Panc1 (cell line): ENCODE results near the gene ELF4. TPM values are rescaled to one million over a fixed set of nuclear protein-coding genes. Genes with fewer than 3 reads are reported as not detected.

Experiments
- ATAC-seq: fragments of 200-7000 bp; cut with Tn5 transposase; 2 replicates; pipeline ENCODE4 v1.9.1; 2020; ENCODE audit warnings: mild to moderate bottlenecking, moderate library complexity
- BruUV-seq: library from RNA; stranded (reverse); fragments of 400-500 nt; replicated peaks from 2 replicates; lab custom pipeline; 2021; lab: Mats Ljungman, UMichigan
- CTCF ChIA-PET: fragments of 300-600 bp; sonication (Branson Sonifier 250); formaldehyde crosslinking; loops from one replicate; lab custom pipeline; 2022; ENCODE audit warnings: antibody characterized with exemption; lab: Charles Lee
- POLR2A ChIA-PET: fragments of 300-600 bp; sonication (Branson Sonifier 250); formaldehyde crosslinking; loops from one replicate; lab custom pipeline; 2022; ENCODE audit warnings: antibody characterized with exemption; lab: Charles Lee
- DNase-seq: peaks from one replicate; pipeline ENCODE4 v3.0.0-alpha.2; 2010; ENCODE audit warnings: low read depth, low spot score
- H3K27ac ChIP-seq: 2 replicates; pipeline ENCODE4 v1.5.1; 2011; ENCODE audit warnings: mild to moderate bottlenecking, low read length, inconsistent platforms
- H3K27me3 ChIP-seq: fragments of 200-500 bp; sonication (Bioruptor generic); 2 replicates; pipeline ENCODE4 v1.6.0; 2014; ENCODE audit warnings: low read length, inconsistent platforms; ENCODE audit not compliant: control insufficient read depth, insufficient read depth
- H3K36me3 ChIP-seq: fragments of 200-500 bp; sonication (Bioruptor generic); 2 replicates; pipeline ENCODE4 v1.5.1; 2014; ENCODE audit warnings: inconsistent platforms, mild to moderate bottlenecking, low read length, moderate library complexity; ENCODE audit not compliant: control insufficient read depth, insufficient read depth
- H3K4me1 ChIP-seq: 2 replicates; pipeline ENCODE4 v1.5.1; 2011; ENCODE audit warnings: inconsistent platforms, mild to moderate bottlenecking, low read length, moderate library complexity; ENCODE audit not compliant: control insufficient read depth, insufficient read depth
- H3K4me3 ChIP-seq, 2 experiments: 2 replicates each; pipeline ENCODE4 v1.5.1; 2011 to 2012; ENCODE audit warnings: low read depth in 2 of 2, low read length in 2 of 2, mild to moderate bottlenecking in 2 of 2, inconsistent platforms in 1 of 2, moderate library complexity in 1 of 2
- H3K9me3 ChIP-seq: fragments of 200-500 bp; sonication (Bioruptor generic); 2 replicates; pipeline ENCODE4 v1.5.1; 2014; ENCODE audit warnings: low read depth, mild to moderate bottlenecking, inconsistent platforms, low read length, moderate library complexity; ENCODE audit not compliant: control insufficient read depth, insufficient read depth
- CTCF ChIP-seq: fragments of 450-650 bp; IDR thresholded peaks from 2 replicates; pipeline ENCODE4 v1.5.1; 2017; ENCODE audit warnings: mild to moderate bottlenecking
- POLR2AphosphoS5 ChIP-seq: IDR thresholded peaks from 2 replicates; pipeline ENCODE4 v1.6.1; 2012; ENCODE audit warnings: mild to moderate bottlenecking, low read depth, low read length, moderate library complexity
- REST ChIP-seq, 2 experiments: IDR thresholded peaks; 2 replicates each; pipeline ENCODE4 v1.6.1; 2011 to 2012; ENCODE audit warnings: low read depth in 2 of 2, control low read depth in 1 of 2, low read length in 1 of 2, mild to moderate bottlenecking in 1 of 2, moderate library complexity in 1 of 2; ENCODE audit not compliant: insufficient read depth in 1 of 2
- SIN3A ChIP-seq: IDR thresholded peaks from 2 replicates; pipeline ENCODE4 v1.6.1; 2012; ENCODE audit warnings: low read depth, mild to moderate bottlenecking, low read length, moderate library complexity, borderline replicate concordance; ENCODE audit not compliant: insufficient read depth
- TCF7L2 ChIP-seq: IDR thresholded peaks from 2 replicates; pipeline ENCODE4 v1.6.1; 2011; ENCODE audit warnings: mild to moderate bottlenecking, low read depth, low read length, inconsistent platforms
- in situ Hi-C: cut with HindIII; loops from 2 replicates; pipeline ENCODE4 v1.10.0; 2016; ENCODE audit warnings: low sequenced_read_pairs, low pct_unique_long_range_greater_than_20kb
- intact Hi-C: fragments of 100-400 bp; cut with micrococcal nuclease; formaldehyde crosslinking; loops from one replicate; pipeline ENCODE4 v1.10.0; 2022; ENCODE audit not compliant: unreplicated experiment
- total RNA-seq: library from RNA; stranded (reverse); gene quantifications from one replicate; pipeline ENCODE4 v1.2.1, GENCODE V29; 2021; ENCODE audit not compliant: unreplicated experiment

ELF4 gene
- total RNA-seq, 1 experiment from 2014 or later, result 48.0 TPM

GRCh38 chrX:130020661-130021324 lies 89.5 kb downstream of the ELF4 start:
- ChIA-PET CTCF (no interaction called here), POLR2A (no interaction called here)
- Histone ChIP-seq H3K36me3 (peaks cover 15% of the 10 kb centered on the region), H3K9me3 (no peaks in the 10 kb centered on the region), H3K27ac (no peak overlapping the region), H3K4me3 (no peak overlapping the region), H3K27me3 (no peaks in the 10 kb centered on the region), H3K4me1 (no peaks in the 10 kb centered on the region)
- ATAC-seq, result no peak
- BruUV-seq, result no TSS peak
- in situ Hi-C loops, result no loop called here
- TF ChIP-seq TCF7L2 (no peak), POLR2AphosphoS5 (no peak)
- DNase-seq, result no peak
- intact Hi-C loops, result loop anchor here (10.0 kb wide), 1 partner anchor 96 kb away; no protein-coding TSS in a partner anchor

GRCh38 chrX:130018143-130018542 lies 92.2 kb downstream of the ELF4 start:
- intact Hi-C loops, result no loop called here
- Histone ChIP-seq H3K9me3 (no peaks in the 10 kb centered on the region), H3K27me3 (no peaks in the 10 kb centered on the region), H3K4me3 (no peak overlapping the region), H3K36me3 (peaks cover 9% of the 10 kb centered on the region), H3K4me1 (no peaks in the 10 kb centered on the region), H3K27ac (no peak overlapping the region)
- DNase-seq, result no peak
- in situ Hi-C loops, result no loop called here
- no peak for ATAC-seq
- no peak for TF ChIP-seq REST (IDR thresholded peaks at IDR 0.05; ENCODE audit: insufficient read depth in 1 of 2, low read depth in 2 of 2, low read length in 1 of 2)
- TF ChIP-seq CTCF, result no peak
- TF ChIP-seq TCF7L2, result no peak
- no peak for TF ChIP-seq POLR2AphosphoS5
- no peak for TF ChIP-seq SIN3A
- no TSS peak for BruUV-seq
- POLR2A ChIA-PET, result no interaction called here
- CTCF ChIA-PET, result no interaction called here

GRCh38 chrX:130015181-130015580 lies 95.1 kb downstream of the ELF4 start:
- ChIA-PET CTCF (no interaction called here), POLR2A (no interaction called here)
- no peak for DNase-seq

More at GRCh38 chrX:130015181-130015580, 95.1 kb downstream of the ELF4 start:
- H3K27me3 ChIP-seq, result no peaks in the 10 kb centered on the region
- intact Hi-C loops, result no loop called here
- H3K9me3 ChIP-seq, result no peaks in the 10 kb centered on the region
- H3K4me3 ChIP-seq, result no peak overlapping the region
- H3K36me3 ChIP-seq, result peaks cover 12% of the 10 kb centered on the region
- TSS peak; percentile 26 for BruUV-seq
- ATAC-seq, result no peak
- H3K4me1 ChIP-seq, result no peaks in the 10 kb centered on the region
- TF ChIP-seq SIN3A, result no peak
- no peak for TF ChIP-seq POLR2AphosphoS5
- no peak for TF ChIP-seq REST (IDR thresholded peaks at IDR 0.05; ENCODE audit: insufficient read depth in 1 of 2, low read depth in 2 of 2, low read length in 1 of 2)
- no peak for TF ChIP-seq CTCF
- no peak for TF ChIP-seq TCF7L2
- no peak overlapping the region for H3K27ac ChIP-seq
- in situ Hi-C loops, result no loop called here
